Cardiac muscle cell (in vitro differentiated cells and primary cell): ENCODE data around the gene ELF5. TPM values are rescaled to one million over a fixed set of nuclear protein-coding genes. Genes with fewer than 3 reads are reported as not detected.

Experiments used
- DNase-seq, 2 donors: peaks; one replicate each; pipeline versions ENCODE4 v3.0.0 to v3.0.0-alpha.2; 2010 to 2017; ENCODE audit warnings: low read depth in 1 of 2, low spot score in 1 of 2
- H3K27ac ChIP-seq: fragments of 200-600 bp; sonication (generic); 2 replicates; pipeline ENCODE4 v1.5.1; 2016
- H3K27me3 ChIP-seq: fragments of 200-600 bp; sonication (generic); 2 replicates; pipeline ENCODE4 v1.6.0; 2016; ENCODE audit warnings: control low read depth
- H3K36me3 ChIP-seq: fragments of 200-600 bp; sonication (generic); 2 replicates; pipeline ENCODE4 v1.5.1; 2016; ENCODE audit warnings: control low read depth
- H3K4me1 ChIP-seq: fragments of 200-600 bp; sonication (generic); 2 replicates; pipeline ENCODE4 v1.8.1; 2017; ENCODE audit warnings: low read depth, mild to moderate bottlenecking, mixed run types
- H3K4me3 ChIP-seq: fragments of 200-600 bp; sonication (generic); 2 replicates; pipeline ENCODE4 v1.5.1; 2016; ENCODE audit warnings: mild to moderate bottlenecking
- H3K9me3 ChIP-seq: fragments of 200-600 bp; sonication (generic); 2 replicates; pipeline ENCODE4 v1.5.1; 2017; ENCODE audit warnings: low read depth, mild to moderate bottlenecking, control low read depth
- CTCF ChIP-seq: IDR thresholded peaks from 2 replicates; pipeline ENCODE4 v1.5.1; 2012; ENCODE audit warnings: low read depth, mild to moderate bottlenecking, low read length
- polyA plus RNA-seq: library from polyadenylated mRNA; unstranded; fragments of >200 nt; fragmentation: Nextera tagmentation; extraction: Ambion mirVana; gene quantifications from 2 replicates; pipeline ENCODE4 v1.2.1, GENCODE V29; 2016
- total RNA-seq: library from RNA; depleted of rRNA; stranded (reverse); fragments of >200 nt; gene quantifications from 2 replicates; pipeline ENCODE4 v1.2.3, GENCODE V29; 2016

Gene ELF5
- total and polyA plus RNA-seq, 2 experiments from 2014 or later = not detected

- no peaks in the 10 kb centered on the region for H3K27me3 ChIP-seq
- H3K9me3 ChIP-seq = no peaks in the 10 kb centered on the region
- H3K4me1 ChIP-seq = no peaks in the 10 kb centered on the region
- TF ChIP-seq CTCF = no peak
- DNase-seq = peak in 1 of 2 donors; percentile 5
- H3K36me3 ChIP-seq = no peaks in the 10 kb centered on the region
- no peak overlapping the region for H3K4me3 ChIP-seq
- no peak overlapping the region for H3K27ac ChIP-seq
Observed at GRCh38 chr11:34508524-34508923, 5.1 kb downstream of the ELF5 start.

- Histone ChIP-seq H3K4me1 (no peaks in the 10 kb centered on the region), H3K4me3 (no peak overlapping the region), H3K27ac (no peak overlapping the region), H3K36me3 (no peaks in the 10 kb centered on the region), H3K27me3 (no peaks in the 10 kb centered on the region), H3K9me3 (no peaks in the 10 kb centered on the region)
- TF ChIP-seq CTCF = no peak
- no peak for DNase-seq
Observed at GRCh38 chr11:34507610-34508009, 6.0 kb downstream of the ELF5 start.

- TF ChIP-seq CTCF = no peak
- Histone ChIP-seq H3K9me3 (no peaks in the 10 kb centered on the region), H3K27ac (no peak overlapping the region), H3K4me3 (no peak overlapping the region), H3K36me3 (no peaks in the 10 kb centered on the region), H3K27me3 (no peaks in the 10 kb centered on the region), H3K4me1 (no peaks in the 10 kb centered on the region)
- no peak for DNase-seq
Observed at GRCh38 chr11:34507156-34507555, 6.4 kb downstream of the ELF5 start.

GRCh38 chr11:34505874-34506273 lies 7.7 kb downstream of the ELF5 start:
- H3K4me1 ChIP-seq = no peaks in the 10 kb centered on the region
- H3K9me3 ChIP-seq = no peaks in the 10 kb centered on the region
- H3K27ac ChIP-seq = no peak overlapping the region
- no peaks in the 10 kb centered on the region for H3K27me3 ChIP-seq
- no peaks in the 10 kb centered on the region for H3K36me3 ChIP-seq
- no peak overlapping the region for H3K4me3 ChIP-seq
- no peak for DNase-seq
- no peak for TF ChIP-seq CTCF

GRCh38 chr11:34502949-34503348 lies 10.6 kb downstream of the ELF5 start:
- no peak for DNase-seq
- no peaks in the 10 kb centered on the region for H3K27me3 ChIP-seq
- H3K4me3 ChIP-seq = no peak overlapping the region
- H3K27ac ChIP-seq = no peak overlapping the region
- no peaks in the 10 kb centered on the region for H3K4me1 ChIP-seq
- no peaks in the 10 kb centered on the region for H3K36me3 ChIP-seq
- H3K9me3 ChIP-seq = no peaks in the 10 kb centered on the region
- no peak for TF ChIP-seq CTCF

GRCh38 chr11:34501949-34502348 lies 11.6 kb downstream of the ELF5 start:
- no peaks in the 10 kb centered on the region for H3K9me3 ChIP-seq
- no peaks in the 10 kb centered on the region for H3K4me1 ChIP-seq
- peak in 1 of 2 donors; percentile 30 for DNase-seq
- H3K4me3 ChIP-seq = no peak overlapping the region
- H3K36me3 ChIP-seq = no peaks in the 10 kb centered on the region
- no peak for TF ChIP-seq CTCF
- no peak overlapping the region for H3K27ac ChIP-seq
- no peaks in the 10 kb centered on the region for H3K27me3 ChIP-seq
